ENCODE results near the gene FGD5.

FGD5 gene

GRCh38 chr3:14853271-14853951 is 34.6 kb downstream of the FGD5 start:
- TF ChIP-seq, protein P1, sequence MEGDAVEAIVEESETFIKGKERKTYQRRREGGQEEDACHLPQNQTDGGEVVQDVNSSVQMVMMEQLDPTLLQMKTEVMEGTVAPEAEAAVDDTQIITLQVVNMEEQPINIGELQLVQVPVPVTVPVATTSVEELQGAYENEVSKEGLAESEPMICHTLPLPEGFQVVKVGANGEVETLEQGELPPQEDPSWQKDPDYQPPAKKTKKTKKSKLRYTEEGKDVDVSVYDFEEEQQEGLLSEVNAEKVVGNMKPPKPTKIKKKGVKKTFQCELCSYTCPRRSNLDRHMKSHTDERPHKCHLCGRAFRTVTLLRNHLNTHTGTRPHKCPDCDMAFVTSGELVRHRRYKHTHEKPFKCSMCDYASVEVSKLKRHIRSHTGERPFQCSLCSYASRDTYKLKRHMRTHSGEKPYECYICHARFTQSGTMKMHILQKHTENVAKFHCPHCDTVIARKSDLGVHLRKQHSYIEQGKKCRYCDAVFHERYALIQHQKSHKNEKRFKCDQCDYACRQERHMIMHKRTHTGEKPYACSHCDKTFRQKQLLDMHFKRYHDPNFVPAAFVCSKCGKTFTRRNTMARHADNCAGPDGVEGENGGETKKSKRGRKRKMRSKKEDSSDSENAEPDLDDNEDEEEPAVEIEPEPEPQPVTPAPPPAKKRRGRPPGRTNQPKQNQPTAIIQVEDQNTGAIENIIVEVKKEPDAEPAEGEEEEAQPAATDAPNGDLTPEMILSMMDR (IDR thresholded peaks at IDR 0.05; ENCODE audit: low read depth, low read length, missing control alignments) = no peak
- no peak overlapping the region for H3K4me3 ChIP-seq (replicated peaks; ENCODE audit: low read depth, low read length)
- no peak for DNase-seq (ENCODE audit: extremely low read depth, low read depth)

GRCh38 chr3:14857506-14857905 is 38.7 kb downstream of the FGD5 start:
- TF ChIP-seq, protein P1 (IDR thresholded peaks at IDR 0.05; ENCODE audit: low read depth, low read length, missing control alignments) = no peak
- DNase-seq (ENCODE audit: extremely low read depth, low read depth) = no peak
- H3K4me3 ChIP-seq (replicated peaks; ENCODE audit: low read depth, low read length) = no peak overlapping the region

GRCh38 chr3:14858105-14858504 is 39.3 kb downstream of the FGD5 start:
- DNase-seq (ENCODE audit: extremely low read depth, low read depth) = no peak
- H3K4me3 ChIP-seq (replicated peaks; ENCODE audit: low read depth, low read length) = no peak overlapping the region
- TF ChIP-seq, protein P1 (IDR thresholded peaks at IDR 0.05; ENCODE audit: low read depth, low read length, missing control alignments) = no peak

DNA sequence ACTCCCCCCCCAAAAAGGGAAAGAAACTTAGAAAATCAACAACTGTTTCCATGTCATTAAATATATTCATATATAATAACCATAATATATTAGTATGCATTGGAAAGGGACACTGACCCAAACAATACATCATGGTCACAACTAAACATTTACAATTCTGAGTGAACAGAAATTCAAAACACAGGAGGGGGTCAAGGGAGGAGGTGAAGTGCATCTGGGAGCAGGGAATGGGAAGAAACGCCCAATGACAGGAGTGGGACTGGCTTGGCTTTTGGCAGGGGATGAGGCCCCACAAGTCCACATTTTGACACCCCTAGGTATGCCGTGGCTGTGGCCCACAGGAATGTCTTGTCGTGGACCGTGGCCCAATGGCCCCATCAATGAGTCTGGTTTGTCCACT is 41.1 kb downstream of the FGD5 start:
- DNase-seq (ENCODE audit: extremely low read depth, low read depth) = no peak
- TF ChIP-seq, protein P1 (IDR thresholded peaks at IDR 0.05; ENCODE audit: low read depth, low read length, missing control alignments) = no peak
- H3K4me3 ChIP-seq (replicated peaks; ENCODE audit: low read depth, low read length) = no peak overlapping the region

- no peak for DNase-seq (ENCODE audit: extremely low read depth, low read depth)
- TF ChIP-seq, protein P1 (IDR thresholded peaks at IDR 0.05; ENCODE audit: low read depth, low read length, missing control alignments) = no peak
- H3K4me3 ChIP-seq (replicated peaks; ENCODE audit: low read depth, low read length) = no peak overlapping the region
Observed at GRCh38 chr3:14861031-14861430, 42.3 kb downstream of the FGD5 start.

GRCh38 chr3:14861446-14862302 is 42.9 kb downstream of the FGD5 start:
- DNase-seq (ENCODE audit: extremely low read depth, low read depth) = no peak
- TF ChIP-seq, protein P1 (IDR thresholded peaks at IDR 0.05; ENCODE audit: low read depth, low read length, missing control alignments) = no peak
- H3K4me3 ChIP-seq (replicated peaks; ENCODE audit: low read depth, low read length) = no peak overlapping the region
